ENCODE data around the gene LHFPL3. TPM values are rescaled to one million over a fixed set of nuclear protein-coding genes. Genes with fewer than 3 reads are reported as not detected.

LHFPL3 gene
- total RNA-seq, 1 experiment from 2014 or later: not detected

DNA sequence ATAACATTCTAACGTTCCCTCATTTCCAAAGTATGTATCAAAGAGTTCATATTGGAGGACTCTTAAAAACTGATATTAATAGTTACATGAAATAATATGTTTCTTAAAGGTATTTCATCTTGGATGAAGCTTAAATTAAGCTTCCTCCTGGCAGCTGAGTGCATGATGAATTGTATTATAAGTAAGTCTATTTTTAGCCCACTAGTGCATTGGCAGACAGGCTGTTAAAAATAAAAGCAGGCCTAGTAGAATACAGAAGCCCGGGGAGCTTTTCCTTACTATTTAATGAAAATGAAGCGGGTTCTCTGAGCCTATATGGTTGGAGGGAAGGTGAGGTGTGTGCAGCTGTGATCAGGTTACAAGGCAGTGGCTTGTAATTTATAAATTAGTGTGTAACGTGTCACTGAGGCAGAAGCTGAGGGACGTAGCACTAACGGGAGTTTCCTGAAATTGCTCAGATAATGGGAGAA is 554.9 kb downstream of the LHFPL3 start:
- H3K18ac ChIP-seq (ENCODE audit: insufficient read length, low read depth, low read length): no peak overlapping the region
- no peak overlapping the region for H3K14ac ChIP-seq (ENCODE audit: insufficient read depth, low read length)
- Mint-ChIP-seq H3K27me3 (ENCODE audit: low read depth) (peaks cover 4% of the 10 kb centered on the region), H3K9me3 (peaks cover 9 to 17% of the 10 kb centered on the region in 2 experiments), H3K4me1 (peaks cover 5 to 9% of the 10 kb centered on the region in 2 experiments), H3K4me3 (no peak overlapping the region), H3K27ac (no peak overlapping the region), H3K36me3 (ENCODE audit: insufficient read depth in 1 of 3, low read depth in 3 of 3) (peaks cover 0 to 3% (median 0%) of the 10 kb centered on the region in 3 experiments; a peak in 2 of 7 replicates)
- no peak overlapping the region for H2BK20ac ChIP-seq (ENCODE audit: low read depth, low read length, poor library complexity, severe bottlenecking)
- H4K8ac ChIP-seq (replicated peaks; ENCODE audit: insufficient read length, low read depth, low read length): no peak overlapping the region
- H2BK5ac ChIP-seq (ENCODE audit: insufficient read length, low read length): no peak overlapping the region
- H3K79me1 ChIP-seq (ENCODE audit: insufficient read depth, low read depth, low read length, poor library complexity, severe bottlenecking): no peaks in the 10 kb centered on the region
- H4K5ac ChIP-seq (ENCODE audit: insufficient read length, low read depth, low read length): no peak overlapping the region
- no peaks in the 10 kb centered on the region for H3K9me3 ChIP-seq (ENCODE audit: control insufficient read depth, low read depth, low read length)
- H2AK5ac ChIP-seq (ENCODE audit: insufficient read length, low read length): no peak overlapping the region
- no peak overlapping the region for H2BK15ac ChIP-seq (ENCODE audit: low read depth, low read length)
- no peak overlapping the region for H3K9ac ChIP-seq (ENCODE audit: extremely low read depth, insufficient read length, low read length)
- no peak overlapping the region for H2BK12ac ChIP-seq (ENCODE audit: insufficient read length, low read depth, low read length)
- no peak overlapping the region for H2BK120ac ChIP-seq (ENCODE audit: low read depth, low read length, poor library complexity, severe bottlenecking)
- H3K27me3 ChIP-seq (ENCODE audit: insufficient read depth, low read length): no peaks in the 10 kb centered on the region
- no peak overlapping the region for H3T11ph ChIP-seq (ENCODE audit: low read length)
- no peaks in the 10 kb centered on the region for H4K20me1 ChIP-seq (ENCODE audit: control insufficient read depth, insufficient read depth, insufficient read length)
- H3K4me2 ChIP-seq (ENCODE audit: insufficient read depth, insufficient read length, low read length): no peak overlapping the region
- no peak overlapping the region for H3K23ac ChIP-seq (ENCODE audit: insufficient read length, low read depth, low read length)
- H4K91ac ChIP-seq (ENCODE audit: insufficient read length, low read depth, low read length): no peak overlapping the region
- WGBS (ENCODE audit: extremely low coverage, insufficient read length, low lambda C conversion rate): no CpG with 5 or more reads among the region's 6 CpGs
- H3K27ac ChIP-seq (ENCODE audit: insufficient read length, low read depth, low read length): no peak overlapping the region
- no peak overlapping the region for H3K56ac ChIP-seq (ENCODE audit: insufficient read length, low read depth, low read length)
- no peak overlapping the region for H3K4ac ChIP-seq (ENCODE audit: low read depth, low read length)
- no peak overlapping the region for H2AFZ ChIP-seq (ENCODE audit: low read length)
- no peaks in the 10 kb centered on the region for H3K4me1 ChIP-seq (ENCODE audit: insufficient read depth, low read length)
- DNase-seq: no peak
- TF ChIP-seq, protein P1, sequence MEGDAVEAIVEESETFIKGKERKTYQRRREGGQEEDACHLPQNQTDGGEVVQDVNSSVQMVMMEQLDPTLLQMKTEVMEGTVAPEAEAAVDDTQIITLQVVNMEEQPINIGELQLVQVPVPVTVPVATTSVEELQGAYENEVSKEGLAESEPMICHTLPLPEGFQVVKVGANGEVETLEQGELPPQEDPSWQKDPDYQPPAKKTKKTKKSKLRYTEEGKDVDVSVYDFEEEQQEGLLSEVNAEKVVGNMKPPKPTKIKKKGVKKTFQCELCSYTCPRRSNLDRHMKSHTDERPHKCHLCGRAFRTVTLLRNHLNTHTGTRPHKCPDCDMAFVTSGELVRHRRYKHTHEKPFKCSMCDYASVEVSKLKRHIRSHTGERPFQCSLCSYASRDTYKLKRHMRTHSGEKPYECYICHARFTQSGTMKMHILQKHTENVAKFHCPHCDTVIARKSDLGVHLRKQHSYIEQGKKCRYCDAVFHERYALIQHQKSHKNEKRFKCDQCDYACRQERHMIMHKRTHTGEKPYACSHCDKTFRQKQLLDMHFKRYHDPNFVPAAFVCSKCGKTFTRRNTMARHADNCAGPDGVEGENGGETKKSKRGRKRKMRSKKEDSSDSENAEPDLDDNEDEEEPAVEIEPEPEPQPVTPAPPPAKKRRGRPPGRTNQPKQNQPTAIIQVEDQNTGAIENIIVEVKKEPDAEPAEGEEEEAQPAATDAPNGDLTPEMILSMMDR (conservative IDR thresholded peaks at IDR 0.05): no peak
- no peaks in the 10 kb centered on the region for H3K79me2 ChIP-seq (ENCODE audit: insufficient read depth, low read length)
- no peaks in the 10 kb centered on the region for H3K23me2 ChIP-seq (ENCODE audit: insufficient read length, low read depth, low read length, poor library complexity, severe bottlenecking)
